ENCODE data around the gene NUB1.
A peak's percentile ranks its signal among the peaks of the same experiment; 100 is the strongest.

Gene NUB1

DNA sequence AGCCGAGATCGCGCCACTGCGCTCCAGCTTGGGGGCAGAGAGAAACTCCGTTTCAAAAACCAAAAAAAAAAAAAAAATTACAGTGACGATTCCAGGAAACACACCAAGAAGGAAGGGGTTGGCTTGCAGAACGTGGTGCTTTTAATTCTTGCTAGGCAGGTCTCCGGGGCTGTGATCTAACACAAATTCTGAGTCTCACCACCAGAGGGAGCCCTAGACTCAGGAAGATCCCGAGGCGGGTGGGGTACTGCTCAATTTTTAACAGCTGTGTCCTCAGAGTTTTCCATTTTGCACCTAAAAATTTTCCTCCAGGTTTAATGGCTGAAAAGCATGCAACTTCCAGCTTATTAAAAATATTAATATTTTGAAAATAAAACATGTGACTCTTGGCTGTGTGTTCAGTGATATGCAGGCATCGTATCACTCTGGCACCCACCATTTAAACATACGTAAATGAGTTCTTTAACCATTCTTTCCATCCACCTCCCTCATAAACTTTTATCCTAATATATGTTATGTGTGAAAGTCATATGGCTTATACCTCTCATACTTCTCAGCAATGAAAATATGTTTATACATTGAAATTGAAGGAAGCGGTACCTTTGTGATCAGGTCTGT, 26.5 kb upstream of the NUB1 start:
- DNase-seq = peak; percentile 27 to 30

- no peak for DNase-seq
Measured at GRCh38 chr7:151316896-151317295, 24.7 kb upstream of the NUB1 start.

GRCh38 chr7:151317936-151318335, 23.7 kb upstream of the NUB1 start:
- DNase-seq = no peak

DNA sequence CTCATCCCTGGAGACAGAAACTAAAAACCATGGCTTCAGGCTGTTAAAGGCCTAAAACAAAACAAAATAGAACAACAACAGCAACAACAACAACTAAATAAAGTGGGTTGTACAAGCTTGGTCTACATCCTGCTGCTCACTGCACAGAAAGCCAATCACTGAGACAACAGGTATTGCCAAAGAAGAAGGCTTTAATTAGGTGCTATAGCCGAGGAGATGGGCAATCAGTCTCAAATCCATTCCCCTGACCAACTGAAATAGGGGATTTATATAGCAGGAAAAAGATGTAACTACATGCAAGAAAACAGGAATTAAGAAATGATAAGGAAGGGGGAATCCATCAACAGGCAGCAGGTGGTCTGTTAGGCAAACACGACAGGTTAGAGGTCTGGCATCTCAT, 22.4 kb upstream of the NUB1 start:
- DNase-seq = no peak

GRCh38 chr7:151320263-151320845, 21.3 kb upstream of the NUB1 start:
- DNase-seq = no peak

- no peak for DNase-seq
Measured at GRCh38 chr7:151321341-151321740, 20.3 kb upstream of the NUB1 start.

DNA sequence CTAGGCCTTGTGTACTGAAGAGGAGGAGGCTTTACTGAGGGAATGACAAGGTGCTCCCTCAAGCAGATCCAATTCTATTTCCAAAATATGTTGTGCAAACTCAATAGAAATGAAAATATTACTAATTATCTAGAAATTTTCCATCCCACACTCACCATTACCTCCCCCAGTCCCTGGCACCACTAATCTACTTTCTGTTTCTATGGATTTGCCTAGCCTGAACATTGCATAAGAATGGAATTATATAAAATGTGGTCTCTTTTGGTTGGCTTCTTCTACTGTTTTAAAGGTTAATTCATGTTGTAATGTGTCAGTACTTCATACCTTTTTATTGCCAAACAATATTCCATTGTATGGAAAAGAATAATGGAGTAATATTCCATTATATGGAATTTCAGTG, 18.7 kb upstream of the NUB1 start:
- DNase-seq = no peak

DNA sequence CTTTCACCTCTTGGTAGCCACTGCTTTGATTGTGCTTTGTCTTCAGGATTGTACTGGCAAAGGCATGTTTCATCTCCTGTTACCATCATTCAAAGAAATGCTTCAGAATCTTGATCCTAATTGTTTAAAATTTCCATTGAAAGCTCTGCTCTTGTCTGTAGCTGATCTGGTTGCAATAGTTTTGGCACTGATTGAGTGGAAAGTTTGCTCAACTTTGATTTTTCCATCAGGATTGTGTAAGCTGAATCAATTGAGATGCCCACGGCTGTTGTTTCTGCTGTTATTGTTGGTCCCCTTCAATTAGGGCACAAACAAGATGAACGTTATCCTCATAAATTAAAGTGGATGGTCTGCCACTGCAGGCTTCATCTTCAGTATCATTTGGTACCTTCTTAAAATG, 14.6 kb upstream of the NUB1 start:
- no peak for DNase-seq

- no peak for DNase-seq
Measured at GRCh38 chr7:151327659-151328058, 14.0 kb upstream of the NUB1 start.

DNA sequence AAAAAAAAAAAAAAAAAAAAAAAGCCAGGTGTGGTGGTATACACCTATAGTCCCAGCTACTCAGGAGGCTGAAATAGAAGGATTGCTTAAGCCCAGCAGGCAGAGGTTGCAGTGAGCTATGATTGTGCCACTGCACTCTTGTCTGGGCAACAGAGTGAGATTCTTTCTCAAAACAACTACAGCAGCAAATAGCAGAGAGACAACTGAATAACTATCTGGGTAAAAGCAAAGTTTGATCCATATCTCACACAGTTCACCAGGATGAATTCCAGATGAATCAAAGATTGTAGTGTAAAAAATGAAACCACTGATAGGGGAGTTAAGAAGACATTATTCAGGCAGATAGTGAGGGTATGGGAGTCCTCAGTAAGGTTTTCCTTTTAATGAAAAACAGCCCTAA, 11.4 kb upstream of the NUB1 start:
- no peak for DNase-seq

GRCh38 chr7:151330661-151331060, 11.0 kb upstream of the NUB1 start:
- DNase-seq = no peak

DNA sequence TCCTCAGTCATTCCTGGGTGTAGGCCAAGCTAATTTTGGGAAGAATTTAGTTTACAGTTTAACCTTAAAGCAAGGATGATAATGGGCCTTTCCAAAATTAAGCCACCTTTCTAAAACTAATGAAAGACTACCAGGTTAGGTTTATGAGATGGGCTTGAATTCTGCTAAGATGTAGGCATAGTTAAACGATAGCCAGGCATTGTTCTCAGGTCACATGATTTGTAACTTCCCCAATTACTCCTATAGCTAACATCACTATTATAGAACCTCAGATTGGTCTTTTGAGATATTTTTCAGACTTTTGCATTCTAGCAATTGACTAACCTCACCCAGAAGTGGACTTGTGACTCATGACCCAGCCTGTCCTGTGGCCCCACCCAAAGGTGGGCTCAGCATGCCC, 7.0 kb upstream of the NUB1 start:
- no peak for DNase-seq

DNA sequence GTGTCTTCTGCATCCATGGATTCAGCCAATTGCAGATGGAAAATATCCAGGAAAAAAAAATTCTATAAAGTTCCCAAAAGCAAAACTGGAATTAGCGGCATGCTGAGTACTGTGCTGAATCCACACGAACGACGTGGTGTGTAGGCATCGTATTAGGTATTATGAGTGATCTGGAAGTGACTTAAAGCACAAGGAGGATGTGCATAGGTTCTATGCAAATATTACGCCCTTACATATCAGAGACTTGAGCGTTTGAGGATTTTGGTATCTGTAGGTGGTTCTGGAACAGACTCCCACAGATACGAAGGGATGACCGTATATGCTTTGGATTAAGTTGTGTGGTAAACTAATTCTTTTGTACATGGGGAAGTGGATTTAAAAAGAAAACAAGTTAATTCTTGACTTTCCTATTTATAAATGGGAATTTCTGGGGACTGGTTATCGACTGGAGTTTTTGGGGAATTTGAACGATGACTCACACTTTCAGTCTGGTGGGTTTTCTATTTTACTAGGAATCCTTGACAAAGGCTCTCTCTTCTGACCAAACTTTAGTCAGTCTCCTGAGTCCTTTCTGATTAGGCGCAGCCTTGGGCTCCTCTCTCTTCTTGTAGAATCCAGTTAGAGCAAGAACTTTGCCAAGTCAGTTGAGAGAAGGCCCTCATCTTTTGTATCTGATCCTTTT, 5.4 kb upstream of the NUB1 start:
- DNase-seq = no peak

GRCh38 chr7:151337346-151337745, 4.3 kb upstream of the NUB1 start:
- DNase-seq = no peak

- DNase-seq = no peak
Measured at GRCh38 chr7:151338809-151339208, 2.8 kb upstream of the NUB1 start.

DNA sequence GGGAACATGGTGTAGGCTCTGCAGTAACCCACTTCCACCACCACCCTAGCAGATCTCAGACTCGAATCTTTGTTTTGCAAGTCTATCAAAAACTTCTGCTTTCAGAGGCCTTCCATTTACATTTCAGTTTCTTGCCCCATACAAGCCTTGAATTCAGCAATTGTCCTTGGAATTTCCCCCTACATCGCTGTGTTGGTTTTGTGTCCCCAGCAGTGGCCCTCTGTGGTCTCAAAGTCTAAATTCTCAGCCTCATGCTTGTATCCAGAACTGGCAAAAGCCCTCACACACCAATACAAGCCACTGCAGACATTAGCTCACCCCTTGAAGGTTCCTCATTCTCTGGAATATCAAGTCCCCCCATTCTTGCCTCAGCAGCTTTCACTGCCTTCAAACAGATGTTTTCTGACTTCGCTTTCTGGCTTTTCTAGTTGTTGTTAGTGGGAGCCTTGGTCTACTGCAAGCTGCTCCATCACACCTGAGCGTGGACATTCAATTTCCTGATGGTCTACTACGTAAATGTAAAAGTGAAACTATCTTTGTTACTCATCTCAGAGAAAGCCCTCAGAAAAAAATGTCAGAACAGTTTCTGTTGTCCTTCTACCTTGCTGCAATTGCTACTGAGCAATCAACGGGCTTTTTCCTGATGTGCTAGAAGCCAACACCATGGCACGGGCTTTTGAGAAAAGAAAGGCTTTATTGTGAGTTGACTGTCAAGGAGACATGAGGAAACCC, 1.8 kb upstream of the NUB1 start:
- no peak for DNase-seq

DNA sequence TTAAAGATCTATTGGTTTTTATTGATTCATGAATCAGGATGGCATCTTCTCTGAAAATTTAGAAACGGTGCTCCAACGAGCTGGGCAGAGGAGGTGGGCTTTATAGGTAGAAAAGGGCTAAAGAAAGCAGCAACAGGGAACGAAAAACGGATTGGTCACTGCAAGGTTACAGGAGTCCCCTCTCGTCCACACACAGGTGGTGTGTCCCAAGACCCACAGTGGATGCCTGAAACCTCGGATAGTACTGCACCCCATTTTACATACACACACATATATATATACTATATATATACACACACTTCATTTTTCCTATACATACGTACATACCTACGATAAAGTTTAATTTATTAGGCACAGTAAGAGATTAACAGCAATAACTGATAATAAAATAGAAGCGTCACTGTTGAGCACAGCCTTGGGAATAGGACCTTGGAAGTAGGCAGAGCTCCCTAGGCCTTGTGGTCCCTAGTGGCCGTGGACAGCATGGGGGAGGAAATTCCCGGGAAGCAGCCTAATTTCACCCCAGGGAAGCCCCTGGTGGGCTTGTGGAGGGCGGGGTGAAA, 737 bp upstream of the NUB1 start:
- DNase-seq = no peak

- DNase-seq = no peak
Measured at GRCh38 chr7:151342102-151342646, 562 bp downstream of the NUB1 start.

DNA sequence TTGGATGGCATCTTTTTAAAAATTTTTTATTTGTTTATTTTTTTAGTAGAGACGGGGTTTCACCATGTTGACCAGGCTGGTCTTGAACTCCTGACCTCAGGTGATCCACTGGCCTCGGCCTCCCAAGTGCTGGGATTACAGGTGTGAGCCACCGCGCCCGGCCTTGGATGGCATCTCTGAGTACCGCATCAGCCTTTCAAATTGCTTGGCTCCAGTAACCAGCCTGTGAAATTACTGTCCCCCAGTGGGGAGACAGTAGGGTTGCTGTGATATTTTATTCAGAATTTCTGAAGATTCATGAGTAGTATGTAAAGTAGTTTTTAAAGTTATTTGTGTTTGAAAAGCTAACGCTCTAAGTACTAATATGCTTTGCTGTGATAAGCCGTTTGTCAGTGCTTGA, 1.2 kb downstream of the NUB1 start:
- DNase-seq = no peak

- DNase-seq = no peak
Measured at GRCh38 chr7:151343516-151343915, 1.9 kb downstream of the NUB1 start.

DNA sequence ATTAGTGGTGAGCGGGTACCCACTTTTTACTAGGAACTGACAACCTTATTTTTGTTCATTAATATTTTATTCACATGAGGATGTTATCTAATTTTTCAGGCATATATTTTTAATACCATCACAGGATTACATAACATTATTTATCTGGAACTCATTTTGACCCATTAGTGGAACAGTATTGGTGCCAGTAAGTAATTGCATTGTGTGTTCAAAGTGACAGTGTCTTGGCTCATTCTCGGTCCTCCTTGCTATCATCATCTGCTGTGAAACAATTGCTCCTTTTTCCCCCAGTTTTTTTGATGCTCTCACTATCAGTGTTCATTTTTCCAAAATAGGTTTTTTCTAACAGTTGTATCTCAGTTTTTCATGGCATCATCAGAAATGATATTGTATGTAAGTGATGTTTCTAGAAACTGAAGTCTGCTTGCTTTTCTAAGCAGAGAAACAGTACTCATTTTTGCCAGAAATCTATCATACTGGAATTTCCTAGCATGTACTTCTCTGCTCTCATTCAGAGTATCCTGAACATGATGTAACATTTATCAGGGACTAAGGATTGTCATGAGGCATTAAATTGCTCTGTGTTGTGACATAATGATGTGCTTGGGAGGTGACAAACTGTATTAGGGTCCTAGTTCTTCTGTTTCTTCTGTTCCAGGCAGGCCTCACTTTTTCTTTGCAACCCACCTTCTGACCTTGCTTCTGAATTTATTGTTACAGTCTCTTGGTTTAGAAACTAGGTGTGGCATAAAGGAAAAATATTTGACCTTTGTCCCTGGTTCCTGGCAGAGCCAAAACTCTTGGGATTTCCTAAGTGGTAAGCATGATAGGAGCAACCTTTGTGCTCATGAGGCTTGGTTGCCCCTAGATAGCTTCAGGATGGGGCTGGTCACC, 4.2 kb downstream of the NUB1 start:
- DNase-seq = no peak

DNA sequence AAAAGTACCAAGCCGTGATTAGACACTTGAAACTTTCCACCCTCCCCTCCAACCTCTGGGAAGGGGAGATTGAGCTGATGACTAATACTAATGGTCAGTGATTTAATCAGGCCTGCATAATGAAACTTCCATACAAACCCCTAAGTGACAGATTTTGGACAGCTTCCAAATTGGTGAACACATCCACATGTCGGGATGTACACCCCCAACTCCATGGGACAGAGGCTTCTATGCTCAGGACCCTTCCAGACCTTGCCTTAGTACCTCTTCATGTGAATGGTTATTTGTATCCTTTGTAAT, 4.8 kb downstream of the NUB1 start:
- DNase-seq = no peak

- no peak for DNase-seq
Measured at GRCh38 chr7:151347200-151347599, 5.6 kb downstream of the NUB1 start.

All from SHP77 (cell line).